Uterus (tissue), 4 donors: ENCODE data around the gene UBE3A. TPM values are rescaled to one million over a fixed set of nuclear protein-coding genes. Genes with fewer than 3 reads are reported as not detected.

ENCODE experiments used
- DNase-seq, 2 donors: peaks; one replicate each; pipeline ENCODE4 v3.0.0-alpha.2; 2019 to 2020
- H3K27ac ChIP-seq, 2 donors: fragments of 200-600 bp; sonication (generic); 1 replicate in 1 of 2; 2 replicates in 1 of 2; pipeline ENCODE4 v1.5.1; 2016 to 2018
- H3K27me3 ChIP-seq, 2 donors: fragments of 200-600 bp; sonication (generic); one replicate each; pipeline ENCODE4 v1.5.1; 2018 to 2019; ENCODE audit warnings: control low read depth in 1 of 2
- H3K36me3 ChIP-seq, 2 donors: fragments of 200-600 bp; sonication (generic); one replicate each; pipeline ENCODE4 v1.5.1; 2019; ENCODE audit warnings: control low read depth in 1 of 2
- H3K4me1 ChIP-seq, 2 donors: fragments of 200-600 bp; sonication (generic); one replicate each; pipeline ENCODE4 v1.5.1; 2018 to 2019; ENCODE audit warnings: control low read depth in 1 of 2
- H3K4me3 ChIP-seq, 2 donors: fragments of 200-600 bp; sonication (generic); 1 replicate in 1 of 2; 2 replicates in 1 of 2; pipeline ENCODE4 v1.5.1; 2018 to 2019; ENCODE audit warnings: mild to moderate bottlenecking in 1 of 2
- H3K9me3 ChIP-seq, 2 donors: fragments of 200-600 bp; sonication (generic); one replicate each; pipeline ENCODE4 v1.5.1; 2019; ENCODE audit warnings: control low read depth in 1 of 2
- POLR2A ChIP-seq, 2 donors: fragments of 450-650 bp; IDR thresholded peaks; one replicate each; pipeline ENCODE4 v1.6.1; 2016; ENCODE audit warnings: antibody characterized with exemption in 2 of 2, mild to moderate bottlenecking in 1 of 2, moderate library complexity in 1 of 2
- intact Hi-C: fragments of 100-400 bp; cut with DNase I; formaldehyde crosslinking; loops from one replicate; pipeline ENCODE4 v1.15.1; 2023; ENCODE audit warnings: low total_unique reads
- total RNA-seq, 4 donors: library from RNA; depleted of rRNA in 3 of 4; stranded (reverse); fragments of >200 nt in 3 of 4; gene quantifications; one replicate each; pipeline versions ENCODE4 v1.1.0 to v1.2.4, GENCODE V29; 2014 to 2023
- TF ChIP-seq, protein P1 (sequence below), 4 experiments: fragments of 200-600 bp in 2 of 4; fragments of 450-650 bp in 2 of 4; sonication (generic) in 2 of 4; IDR thresholded peaks; one replicate each; pipeline ENCODE4 v1.5.1; 2016 to 2019; ENCODE audit warnings: antibody characterized with exemption in 4 of 4, mild to moderate bottlenecking in 2 of 4, moderate library complexity in 1 of 4
- donor health status: DM: yes; HTN: yes; CAD: no.

The UBE3A gene
- total RNA-seq, 4 donors from 2014 or later = 59.7 to 180 (median 127) TPM

DNA sequence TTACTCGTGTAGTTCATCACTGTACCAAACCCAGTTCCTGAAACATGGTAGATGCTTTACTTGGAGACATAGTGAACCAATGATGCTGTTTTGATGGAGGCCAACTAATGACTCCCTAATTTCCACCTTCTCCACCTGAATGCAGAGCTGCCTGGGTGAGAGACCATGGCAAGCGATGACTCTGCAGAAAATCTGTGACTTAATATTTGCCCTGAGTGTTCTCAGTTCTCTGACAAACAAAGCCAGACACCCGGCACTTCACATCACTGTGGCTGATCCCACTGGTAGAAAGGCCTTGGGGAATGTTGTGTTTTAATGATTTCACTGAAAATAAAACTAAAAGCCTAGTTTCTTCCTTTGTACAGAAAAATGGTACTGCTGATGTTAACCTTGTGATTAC, 39.5 kb upstream of the UBE3A start:
- TF ChIP-seq, protein P1, sequence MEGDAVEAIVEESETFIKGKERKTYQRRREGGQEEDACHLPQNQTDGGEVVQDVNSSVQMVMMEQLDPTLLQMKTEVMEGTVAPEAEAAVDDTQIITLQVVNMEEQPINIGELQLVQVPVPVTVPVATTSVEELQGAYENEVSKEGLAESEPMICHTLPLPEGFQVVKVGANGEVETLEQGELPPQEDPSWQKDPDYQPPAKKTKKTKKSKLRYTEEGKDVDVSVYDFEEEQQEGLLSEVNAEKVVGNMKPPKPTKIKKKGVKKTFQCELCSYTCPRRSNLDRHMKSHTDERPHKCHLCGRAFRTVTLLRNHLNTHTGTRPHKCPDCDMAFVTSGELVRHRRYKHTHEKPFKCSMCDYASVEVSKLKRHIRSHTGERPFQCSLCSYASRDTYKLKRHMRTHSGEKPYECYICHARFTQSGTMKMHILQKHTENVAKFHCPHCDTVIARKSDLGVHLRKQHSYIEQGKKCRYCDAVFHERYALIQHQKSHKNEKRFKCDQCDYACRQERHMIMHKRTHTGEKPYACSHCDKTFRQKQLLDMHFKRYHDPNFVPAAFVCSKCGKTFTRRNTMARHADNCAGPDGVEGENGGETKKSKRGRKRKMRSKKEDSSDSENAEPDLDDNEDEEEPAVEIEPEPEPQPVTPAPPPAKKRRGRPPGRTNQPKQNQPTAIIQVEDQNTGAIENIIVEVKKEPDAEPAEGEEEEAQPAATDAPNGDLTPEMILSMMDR (IDR thresholded peaks at IDR 0.05) = no peak
- no peak for TF ChIP-seq POLR2A (IDR thresholded peaks at IDR 0.05)
- intact Hi-C loops = no loop called here
- H3K27ac ChIP-seq = no peak overlapping the region

DNA sequence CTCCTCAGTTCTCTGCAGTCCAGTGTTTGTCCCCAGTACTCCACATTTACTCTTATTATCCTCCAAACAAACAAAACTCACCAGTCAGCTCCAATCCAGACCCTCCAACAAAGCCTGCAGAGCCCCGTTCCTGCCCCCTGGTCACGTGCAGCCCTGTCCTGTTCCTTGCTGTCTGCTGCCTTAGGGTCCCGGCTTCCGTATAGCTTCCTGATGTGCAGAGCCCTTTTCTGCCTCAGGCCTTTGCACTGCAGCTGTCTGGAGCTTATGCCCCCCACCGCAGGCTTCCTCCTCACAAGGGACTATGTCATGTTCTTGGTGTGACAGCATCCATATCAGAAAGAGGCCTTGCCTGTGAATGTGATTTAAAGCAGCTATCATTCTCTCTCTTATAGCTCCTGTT, 39.0 kb upstream of the UBE3A start:
- H3K36me3 ChIP-seq = no peaks in the 10 kb centered on the region
- intact Hi-C loops = no loop called here
- H3K27ac ChIP-seq = no peak overlapping the region
- TF ChIP-seq POLR2A (IDR thresholded peaks at IDR 0.05) = no peak
- TF ChIP-seq, protein P1 (IDR thresholded peaks at IDR 0.05) = no peak
- no peak overlapping the region for H3K4me3 ChIP-seq
- no peak for DNase-seq
- H3K4me1 ChIP-seq = no peaks in the 10 kb centered on the region
- H3K9me3 ChIP-seq = no peaks in the 10 kb centered on the region
- H3K27me3 ChIP-seq = no peaks in the 10 kb centered on the region

More for the DNA sequence above, 39.5 kb upstream of the UBE3A start:
- Histone ChIP-seq H3K4me3 (no peak overlapping the region), H3K27me3 (no peaks in the 10 kb centered on the region), H3K9me3 (no peaks in the 10 kb centered on the region), H3K4me1 (no peaks in the 10 kb centered on the region), H3K36me3 (no peaks in the 10 kb centered on the region)
- no peak for DNase-seq

GRCh38 chr15:25474251-25474650, 35.4 kb upstream of the UBE3A start:
- Histone ChIP-seq H3K4me3 (no peak overlapping the region), H3K27ac (no peak overlapping the region), H3K9me3 (no peaks in the 10 kb centered on the region), H3K36me3 (no peaks in the 10 kb centered on the region), H3K4me1 (no peaks in the 10 kb centered on the region), H3K27me3 (no peaks in the 10 kb centered on the region)
- no peak for TF ChIP-seq POLR2A (IDR thresholded peaks at IDR 0.05)
- DNase-seq = no peak
- intact Hi-C loops = no loop called here

DNA sequence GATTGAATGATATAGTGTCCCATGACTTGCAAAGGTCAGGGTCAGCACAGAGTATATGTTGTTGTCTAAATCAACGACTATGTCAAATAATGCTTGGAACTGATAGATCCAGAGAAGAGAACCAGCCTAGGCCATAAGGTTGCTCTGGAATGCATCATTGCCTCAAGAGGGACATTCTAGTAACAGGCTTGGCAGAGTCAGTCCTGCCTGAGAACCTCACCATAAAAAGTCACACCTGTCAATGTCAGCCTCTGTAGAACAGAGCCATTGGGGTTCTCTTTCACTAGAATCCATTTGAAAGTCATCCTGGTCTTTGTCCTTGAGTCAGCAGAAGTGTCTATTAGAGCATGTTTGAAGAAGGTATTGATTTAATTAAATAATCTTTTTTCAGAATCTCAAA, 31.4 kb upstream of the UBE3A start:
- Histone ChIP-seq H3K36me3 (no peaks in the 10 kb centered on the region), H3K27ac (no peak overlapping the region), H3K9me3 (no peaks in the 10 kb centered on the region), H3K4me3 (no peak overlapping the region), H3K4me1 (no peaks in the 10 kb centered on the region), H3K27me3 (no peaks in the 10 kb centered on the region)
- no peak for DNase-seq
- intact Hi-C loops = no loop called here
- no peak for TF ChIP-seq POLR2A (IDR thresholded peaks at IDR 0.05)
- TF ChIP-seq, protein P1 (IDR thresholded peaks at IDR 0.05) = no peak

DNA sequence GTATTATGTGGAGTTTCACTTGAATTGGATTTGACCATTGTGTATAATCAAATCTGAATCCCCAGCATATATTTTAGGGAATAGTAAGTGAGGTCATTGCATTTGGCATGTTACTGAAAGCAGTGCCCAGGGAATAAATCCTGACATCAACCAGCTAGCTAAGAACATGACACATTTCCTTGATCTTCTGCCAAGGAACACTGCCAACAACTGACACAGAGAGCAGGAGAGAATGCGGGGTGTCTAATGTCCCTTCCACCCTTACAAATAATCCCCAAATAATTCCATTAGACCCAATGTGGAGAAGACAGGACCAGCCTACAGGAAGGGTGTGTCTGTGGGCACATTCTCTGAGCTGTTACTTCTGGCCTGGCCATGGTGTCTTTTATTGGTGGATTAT, 30.6 kb upstream of the UBE3A start:
- H3K4me3 ChIP-seq = no peak overlapping the region
- H3K36me3 ChIP-seq = no peaks in the 10 kb centered on the region
- intact Hi-C loops = no loop called here
- no peaks in the 10 kb centered on the region for H3K4me1 ChIP-seq
- H3K27ac ChIP-seq = no peak overlapping the region
- no peaks in the 10 kb centered on the region for H3K9me3 ChIP-seq
- TF ChIP-seq POLR2A (IDR thresholded peaks at IDR 0.05) = no peak
- TF ChIP-seq, protein P1 (IDR thresholded peaks at IDR 0.05) = no peak
- DNase-seq = no peak
- no peaks in the 10 kb centered on the region for H3K27me3 ChIP-seq

GRCh38 chr15:25468611-25469010, 29.8 kb upstream of the UBE3A start:
- H3K27me3 ChIP-seq = no peaks in the 10 kb centered on the region
- no peak overlapping the region for H3K4me3 ChIP-seq
- no peaks in the 10 kb centered on the region for H3K9me3 ChIP-seq
- intact Hi-C loops = no loop called here
- no peak for DNase-seq
- no peak overlapping the region for H3K27ac ChIP-seq
- TF ChIP-seq, protein P1 (IDR thresholded peaks at IDR 0.05) = no peak
- TF ChIP-seq POLR2A (IDR thresholded peaks at IDR 0.05) = no peak
- H3K36me3 ChIP-seq = no peaks in the 10 kb centered on the region
- H3K4me1 ChIP-seq = no peaks in the 10 kb centered on the region
